Neuronal stem cell (in vitro differentiated cells): ENCODE measurements around the gene DENND1B.

ENCODE experiments used
- DNase-seq: peaks from one replicate; pipeline ENCODE4 v3.0.0-alpha.2; 2013; ENCODE audit warnings: low spot score
- H2AFZ ChIP-seq: one replicate; pipeline ENCODE4 v1.6.1; 2013; ENCODE audit warnings: mild to moderate bottlenecking, low read length, inconsistent platforms
- H2AK5ac ChIP-seq: 2 replicates; pipeline ENCODE4 v1.6.1; 2013; ENCODE audit warnings: low read depth, mild to moderate bottlenecking, inconsistent platforms, low read length, moderate library complexity, mixed read lengths
- H2BK120ac ChIP-seq: 2 replicates; pipeline ENCODE4 v1.6.1; 2013; ENCODE audit warnings: low read depth, mild to moderate bottlenecking, inconsistent platforms, low read length, moderate library complexity, mixed read lengths
- H2BK12ac ChIP-seq: one replicate; pipeline ENCODE4 v1.6.1; 2013; ENCODE audit warnings: low read length, inconsistent platforms
- H2BK15ac ChIP-seq: 2 replicates; pipeline ENCODE4 v1.6.1; 2013; ENCODE audit warnings: mild to moderate bottlenecking, low read length, inconsistent platforms, mixed read lengths
- H2BK5ac ChIP-seq: one replicate; pipeline ENCODE4 v1.6.1; 2013; ENCODE audit warnings: inconsistent platforms, mild to moderate bottlenecking, low read length, moderate library complexity
- H3K14ac ChIP-seq: one replicate; pipeline ENCODE4 v1.6.1; 2013; ENCODE audit warnings: low read length, inconsistent platforms
- H3K18ac ChIP-seq: 2 replicates; pipeline ENCODE4 v1.6.1; 2013; ENCODE audit warnings: low read length, inconsistent platforms
- H3K23ac ChIP-seq: 2 replicates; pipeline ENCODE4 v1.6.1; 2013; ENCODE audit warnings: low read depth, mild to moderate bottlenecking, mixed read lengths, low read length, inconsistent platforms; ENCODE audit not compliant: poor library complexity
- H3K27ac ChIP-seq: replicated peaks from 3 replicates; pipeline ENCODE4 v1.5.1; 2013; ENCODE audit warnings: low read length, inconsistent platforms
- H3K27me3 ChIP-seq, 3 experiments: 2 replicates each; pipeline ENCODE4 v1.6.1; 2013; ENCODE audit warnings: low read length in 3 of 3, mild to moderate bottlenecking in 2 of 3, inconsistent platforms in 1 of 3, low read depth in 1 of 3, mixed read lengths in 1 of 3, moderate library complexity in 1 of 3; ENCODE audit not compliant: control insufficient read depth in 3 of 3, insufficient read depth in 3 of 3
- H3K36me3 ChIP-seq, 2 donors: replicated peaks in 1 of 2; 2 replicates each; pipeline ENCODE4 v1.6.1; 2013; ENCODE audit warnings: low read length in 2 of 2; ENCODE audit not compliant: control insufficient read depth in 2 of 2, insufficient read depth in 2 of 2
- H3K4ac ChIP-seq: 2 replicates; pipeline ENCODE4 v1.6.1; 2013; ENCODE audit warnings: inconsistent platforms, mild to moderate bottlenecking, low read length, moderate library complexity
- H3K4me1 ChIP-seq, 2 donors: 1 replicate in 1 of 2; 2 replicates in 1 of 2; pipeline ENCODE4 v1.6.1; 2013; ENCODE audit warnings: low read length in 2 of 2, low read depth in 1 of 2; ENCODE audit not compliant: control insufficient read depth in 2 of 2, insufficient read depth in 1 of 2
- H3K4me2 ChIP-seq: one replicate; pipeline ENCODE4 v1.6.1; 2013; ENCODE audit warnings: mild to moderate bottlenecking, low read length, inconsistent platforms; ENCODE audit not compliant: insufficient read depth, poor library complexity, severe bottlenecking
- H3K4me3 ChIP-seq, 2 donors: 2 replicates each; pipeline ENCODE4 v1.5.1; 2013; ENCODE audit warnings: low read length in 2 of 2, mild to moderate bottlenecking in 2 of 2, inconsistent platforms in 1 of 2, moderate library complexity in 1 of 2
- H3K79me1 ChIP-seq: one replicate; pipeline ENCODE4 v1.6.1; 2013; ENCODE audit warnings: low read depth, mild to moderate bottlenecking, inconsistent platforms, low read length, moderate library complexity
- H3K9ac ChIP-seq: one replicate; pipeline ENCODE4 v1.6.1; 2013; ENCODE audit warnings: mild to moderate bottlenecking, low read depth, low read length, inconsistent platforms; ENCODE audit not compliant: poor library complexity
- H3K9me3 ChIP-seq, 2 donors: replicated peaks in 1 of 2; 2 replicates each; pipeline versions ENCODE3 to v1.6.1; 2013; ENCODE audit warnings: low read length in 2 of 2, mild to moderate bottlenecking in 2 of 2, inconsistent platforms in 1 of 2, low read depth in 1 of 2, mixed read lengths in 1 of 2, moderate library complexity in 1 of 2; ENCODE audit not compliant: control insufficient read depth in 2 of 2, insufficient read depth in 1 of 2
- H4K8ac ChIP-seq: one replicate; pipeline ENCODE4 v1.6.1; 2013; ENCODE audit warnings: low read depth, mild to moderate bottlenecking, inconsistent platforms, low read length, moderate library complexity
- H4K91ac ChIP-seq: one replicate; pipeline ENCODE4 v1.6.1; 2013; ENCODE audit warnings: low read length, low read depth, mild to moderate bottlenecking, inconsistent platforms; ENCODE audit not compliant: poor library complexity
- WGBS, 2 donors: extraction: QIAGEN DNeasy Blood & Tissue Kit; methylation state at CpG; one replicate each; pipeline ENCODE4 v1.1.7; 2013; ENCODE audit warnings: missing lambda C conversion rate in 2 of 2, mixed read lengths in 1 of 2; ENCODE audit not compliant: insufficient read length in 2 of 2, insufficient replicate concordance in 1 of 2; ENCODE audit errors: extremely low coverage in 2 of 2; 5-methylcytosine and 5-hydroxymethylcytosine counted together

Gene DENND1B

DNA sequence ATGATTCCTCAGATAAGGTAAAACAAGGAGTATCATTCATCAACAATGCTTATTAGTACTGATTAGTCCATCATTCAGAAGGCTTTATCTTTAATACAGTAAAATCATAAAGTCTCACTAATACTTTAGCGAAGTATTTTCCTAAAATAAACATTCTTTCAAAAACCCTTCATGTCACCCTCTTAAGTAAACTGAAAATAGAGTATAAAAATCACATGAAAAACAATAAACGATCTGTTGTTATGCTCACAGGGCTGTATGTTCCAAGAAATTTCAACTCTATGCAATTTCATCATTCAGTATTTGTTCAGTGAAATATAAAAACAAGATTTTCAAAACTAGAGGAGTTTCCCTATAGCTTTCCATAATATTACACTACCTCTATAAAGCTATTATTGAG is 102.0 kb downstream of the DENND1B start:
- Histone ChIP-seq H3K14ac (no peak overlapping the region), H2BK120ac (no peak overlapping the region), H3K79me1 (no peaks in the 10 kb centered on the region), H2BK15ac (no peak overlapping the region), H3K36me3 (no peaks in the 10 kb centered on the region), H3K4me2 (no peak overlapping the region), H2BK12ac (no peak overlapping the region), H4K8ac (no peak overlapping the region), H3K27me3 (no peaks in the 10 kb centered on the region), H3K23ac (no peak overlapping the region), H3K18ac (no peak overlapping the region), H3K27ac (no peak overlapping the region), H3K9ac (no peak overlapping the region), H2AFZ (no peak overlapping the region), H3K4me1 (peaks cover 2 to 6% of the 10 kb centered on the region in 2 donors), H3K9me3 (no peaks in the 10 kb centered on the region), H3K4me3 (no peak overlapping the region), H3K4ac (no peak overlapping the region), H2BK5ac (no peak overlapping the region), H4K91ac (no peak overlapping the region), H2AK5ac (no peak overlapping the region)
- DNase-seq: no peak
- 100% methylated on average over 1 of the region's 2 CpGs; no CpG with 5 or more reads in 1 of the 2 donors for WGBS, 2 donors

DNA sequence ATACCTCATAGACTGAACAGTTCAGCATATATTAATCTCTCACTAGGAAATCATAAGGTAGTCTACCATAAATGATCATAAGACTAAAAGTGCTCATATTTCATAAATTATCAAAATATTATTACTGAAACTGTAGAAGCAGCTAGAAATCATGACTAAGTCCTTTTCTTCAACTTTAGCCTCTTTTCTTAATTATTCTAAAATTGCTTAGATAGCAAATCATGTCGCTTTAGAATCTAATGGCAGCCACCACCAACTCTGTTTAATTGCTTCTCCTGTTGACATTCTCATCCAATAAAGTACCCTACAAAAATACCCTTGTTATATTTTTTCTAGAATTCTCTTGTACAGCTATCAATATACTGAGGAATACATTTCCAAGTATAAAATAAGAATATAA is 102.9 kb downstream of the DENND1B start:
- Histone ChIP-seq H3K4me1 (peaks cover 2 to 5% of the 10 kb centered on the region in 2 donors), H2BK5ac (no peak overlapping the region), H3K27me3 (no peaks in the 10 kb centered on the region), H3K9me3 (no peaks in the 10 kb centered on the region), H3K18ac (no peak overlapping the region), H2AK5ac (no peak overlapping the region), H2BK120ac (no peak overlapping the region), H2AFZ (no peak overlapping the region), H3K4ac (no peak overlapping the region), H2BK15ac (no peak overlapping the region), H3K23ac (no peak overlapping the region), H3K9ac (no peak overlapping the region), H4K91ac (no peak overlapping the region), H3K27ac (no peak overlapping the region), H3K14ac (no peak overlapping the region), H3K4me2 (no peak overlapping the region), H3K4me3 (no peak overlapping the region), H2BK12ac (no peak overlapping the region), H3K79me1 (no peaks in the 10 kb centered on the region), H4K8ac (no peak overlapping the region), H3K36me3 (no peaks in the 10 kb centered on the region)
- no CpG with 5 or more reads among the region's 1 CpG for WGBS, 2 donors
- DNase-seq: no peak

DNA sequence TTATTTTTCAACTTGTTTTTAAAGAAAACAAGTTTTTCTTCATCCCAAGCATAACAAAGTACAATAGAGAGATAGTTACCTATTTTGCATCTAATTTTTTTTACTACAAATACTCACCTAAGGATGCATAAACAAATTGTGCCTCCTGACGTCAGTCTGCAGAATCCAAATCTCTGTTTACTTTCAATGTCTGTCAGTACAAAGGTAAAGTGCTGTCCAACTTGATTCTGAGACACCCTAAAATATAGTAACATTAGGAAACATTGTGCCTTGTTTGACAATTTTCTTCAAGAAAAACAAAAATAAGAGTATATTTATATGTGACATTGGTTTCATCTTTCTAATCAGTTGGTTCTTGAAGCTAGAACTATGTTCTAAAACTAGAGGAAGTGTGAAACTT is 103.4 kb downstream of the DENND1B start:
- no CpG with 5 or more reads among the region's 1 CpG for WGBS, 2 donors

DNA sequence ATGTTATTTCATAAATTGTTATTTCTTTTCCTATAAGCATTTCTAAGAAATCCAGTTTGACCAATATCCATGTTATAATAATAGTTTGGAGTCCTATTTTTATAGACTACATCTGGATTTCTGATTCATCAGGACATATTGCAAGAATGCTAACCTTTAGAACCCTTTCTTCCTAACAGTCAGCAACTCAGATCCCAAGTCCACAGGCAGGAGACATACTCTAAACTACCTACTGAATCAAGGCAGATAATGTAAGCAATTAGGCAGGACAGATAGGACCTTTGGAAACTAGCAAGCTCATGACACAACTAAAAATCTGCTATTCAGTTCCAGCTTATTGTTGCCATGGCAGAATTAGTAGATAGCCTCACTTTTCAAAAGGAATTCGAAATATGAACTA is 104.1 kb downstream of the DENND1B start:
- Histone ChIP-seq H3K18ac (no peak overlapping the region), H2AK5ac (no peak overlapping the region), H3K9ac (no peak overlapping the region), H2BK5ac (no peak overlapping the region), H3K4me2 (no peak overlapping the region), H3K4ac (no peak overlapping the region), H2BK15ac (no peak overlapping the region), H3K23ac (no peak overlapping the region), H3K14ac (no peak overlapping the region), H2BK12ac (no peak overlapping the region), H3K4me3 (no peak overlapping the region), H3K4me1 (peaks cover 2 to 5% of the 10 kb centered on the region in 2 donors), H3K27ac (no peak overlapping the region), H3K27me3 (no peaks in the 10 kb centered on the region), H3K36me3 (no peaks in the 10 kb centered on the region), H2BK120ac (no peak overlapping the region), H2AFZ (no peak overlapping the region), H3K79me1 (no peaks in the 10 kb centered on the region), H4K8ac (no peak overlapping the region), H3K9me3 (no peaks in the 10 kb centered on the region), H4K91ac (no peak overlapping the region)
- no peak for DNase-seq
- no CpG with 5 or more reads among the region's 1 CpG for WGBS, 2 donors

More for the DNA sequence above, 103.4 kb downstream of the DENND1B start:
- peaks cover 2 to 5% of the 10 kb centered on the region in 2 donors for H3K4me1 ChIP-seq
- H3K4ac ChIP-seq: no peak overlapping the region
- H3K79me1 ChIP-seq: no peaks in the 10 kb centered on the region
- no peak overlapping the region for H2BK12ac ChIP-seq
- H2AFZ ChIP-seq: no peak overlapping the region
- no peak overlapping the region for H3K23ac ChIP-seq
- H2BK5ac ChIP-seq: no peak overlapping the region
- H2BK15ac ChIP-seq: no peak overlapping the region
- H3K27ac ChIP-seq: no peak overlapping the region
- H3K4me3 ChIP-seq: no peak overlapping the region
- no peak overlapping the region for H4K91ac ChIP-seq
- H3K14ac ChIP-seq: no peak overlapping the region
- H3K9ac ChIP-seq: no peak overlapping the region
- no peak overlapping the region for H2AK5ac ChIP-seq
- H2BK120ac ChIP-seq: no peak overlapping the region
- no peak for DNase-seq
- no peak overlapping the region for H4K8ac ChIP-seq
- no peaks in the 10 kb centered on the region for H3K27me3 ChIP-seq
- no peaks in the 10 kb centered on the region for H3K36me3 ChIP-seq
- H3K9me3 ChIP-seq: no peaks in the 10 kb centered on the region
- no peak overlapping the region for H3K18ac ChIP-seq
- H3K4me2 ChIP-seq: no peak overlapping the region
